PC-3 (cell line): ENCODE data around the gene CAPS2.

Experiments
- EZH2 ChIP-seq: fragments of 300-600 bp; sonication (generic); IDR thresholded peaks from one replicate; pipeline ENCODE4 v1.6.1; 2017; ENCODE audit warnings: antibody characterized with exemption, mild to moderate bottlenecking, low read length; ENCODE audit not compliant: unreplicated experiment
- EZH2phosphoT487 ChIP-seq: fragments of 300-600 bp; sonication (generic); IDR thresholded peaks from 2 replicates; pipeline ENCODE4 v1.6.1; 2018; ENCODE audit warnings: mild to moderate bottlenecking, antibody characterized with exemption, low read length, borderline replicate concordance
- TF ChIP-seq, protein P1 (sequence below): fragments of 300-600 bp; sonication (generic); conservative IDR thresholded peaks from 2 replicates; pipeline ENCODE4 v1.5.1; 2017; ENCODE audit warnings: antibody characterized with exemption, low read depth, mild to moderate bottlenecking, low read length

DNA sequence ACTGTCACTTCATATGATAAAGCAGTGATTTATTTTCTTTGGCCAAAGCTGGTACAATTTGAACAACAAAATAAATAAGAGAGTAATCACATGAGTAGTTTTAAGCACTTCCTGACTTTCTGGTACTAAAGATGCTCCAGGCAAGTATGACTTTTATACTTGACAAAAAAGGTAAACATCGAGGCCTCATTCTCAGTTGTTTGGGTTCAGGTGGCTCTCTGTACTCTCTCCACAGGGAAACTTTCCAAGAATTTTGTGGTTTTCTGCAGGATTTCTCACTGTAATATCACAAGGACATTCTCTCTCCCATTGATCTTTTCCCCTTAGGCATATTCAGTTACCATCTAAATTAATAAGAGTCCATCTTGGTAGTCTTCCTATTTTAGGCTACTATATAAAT, 93.9 kb downstream of the CAPS2 start:
- TF ChIP-seq, protein P1, sequence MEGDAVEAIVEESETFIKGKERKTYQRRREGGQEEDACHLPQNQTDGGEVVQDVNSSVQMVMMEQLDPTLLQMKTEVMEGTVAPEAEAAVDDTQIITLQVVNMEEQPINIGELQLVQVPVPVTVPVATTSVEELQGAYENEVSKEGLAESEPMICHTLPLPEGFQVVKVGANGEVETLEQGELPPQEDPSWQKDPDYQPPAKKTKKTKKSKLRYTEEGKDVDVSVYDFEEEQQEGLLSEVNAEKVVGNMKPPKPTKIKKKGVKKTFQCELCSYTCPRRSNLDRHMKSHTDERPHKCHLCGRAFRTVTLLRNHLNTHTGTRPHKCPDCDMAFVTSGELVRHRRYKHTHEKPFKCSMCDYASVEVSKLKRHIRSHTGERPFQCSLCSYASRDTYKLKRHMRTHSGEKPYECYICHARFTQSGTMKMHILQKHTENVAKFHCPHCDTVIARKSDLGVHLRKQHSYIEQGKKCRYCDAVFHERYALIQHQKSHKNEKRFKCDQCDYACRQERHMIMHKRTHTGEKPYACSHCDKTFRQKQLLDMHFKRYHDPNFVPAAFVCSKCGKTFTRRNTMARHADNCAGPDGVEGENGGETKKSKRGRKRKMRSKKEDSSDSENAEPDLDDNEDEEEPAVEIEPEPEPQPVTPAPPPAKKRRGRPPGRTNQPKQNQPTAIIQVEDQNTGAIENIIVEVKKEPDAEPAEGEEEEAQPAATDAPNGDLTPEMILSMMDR = no peak
- no peak for TF ChIP-seq EZH2phosphoT487
- TF ChIP-seq EZH2 = no peak
